SKM-1 (cell line): ENCODE results near the gene INPP5A.

Source experiments
- DNase-seq: peaks from one replicate; lab custom pipeline; 2025; ENCODE audit not compliant: unreplicated experiment; lab: John Stamatoyannopoulos, UW

Gene INPP5A

DNA sequence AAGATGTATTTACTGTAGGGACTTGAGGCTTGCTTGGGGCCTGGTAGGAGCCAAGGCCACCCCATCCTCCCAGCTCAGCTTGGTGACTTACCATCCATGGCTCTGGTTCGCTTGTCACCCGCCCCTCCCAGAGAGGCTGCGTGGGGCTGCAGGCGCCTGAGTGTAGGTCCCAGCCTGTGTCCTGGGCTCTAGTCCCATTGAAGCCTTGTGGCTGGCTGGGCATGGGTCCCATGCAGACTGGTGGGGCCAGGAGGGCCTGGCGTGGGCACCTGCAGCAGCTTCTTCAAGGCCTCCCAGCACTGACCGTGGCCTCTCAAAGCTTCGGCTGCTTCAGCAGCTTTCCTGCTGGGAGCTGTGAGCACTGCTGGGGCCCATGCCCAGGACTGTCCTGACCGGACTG lies 118.1 kb downstream of the INPP5A start:
- DNase-seq = no peak

DNA sequence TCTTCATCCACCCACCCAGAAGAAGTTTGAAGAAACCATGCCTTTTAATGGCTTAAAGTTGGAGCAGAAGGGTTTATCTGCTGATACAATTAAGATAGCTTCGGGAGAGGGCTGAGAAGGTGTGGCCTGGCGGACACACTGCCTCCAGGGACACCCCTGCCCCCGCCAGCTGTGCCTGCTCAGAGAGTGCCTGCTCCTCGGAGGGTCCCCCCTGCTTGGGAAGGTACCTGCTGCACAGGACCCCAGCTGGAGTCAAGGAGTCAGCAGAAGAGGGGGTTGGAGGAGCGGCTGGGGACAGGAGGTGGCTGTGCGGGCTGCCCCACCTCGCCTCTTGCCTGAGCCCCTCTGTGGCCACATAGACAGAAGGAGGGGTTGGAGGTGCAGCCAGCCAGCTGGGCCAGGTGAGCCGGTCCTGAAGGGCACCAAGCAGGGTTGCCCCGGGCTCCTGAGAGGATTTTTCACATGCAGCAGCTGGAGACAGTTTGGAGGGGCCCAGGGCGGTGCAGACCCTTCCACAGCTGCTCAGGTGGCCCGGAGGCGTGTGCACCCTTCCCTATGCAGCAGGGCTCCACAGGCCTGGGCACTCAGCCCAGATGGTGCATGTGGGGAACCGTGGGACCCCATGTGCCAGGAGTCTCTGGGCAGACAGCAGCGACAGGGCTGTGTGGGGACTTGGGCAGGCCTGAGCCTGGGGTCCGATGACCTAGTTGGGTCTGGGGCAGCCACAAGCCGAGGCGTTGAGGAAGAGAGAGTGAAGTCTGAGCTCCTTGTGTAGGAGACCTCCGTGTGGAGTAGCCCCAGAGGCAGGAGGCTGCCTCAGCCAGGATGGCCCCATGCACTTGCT lies 118.9 kb downstream of the INPP5A start:
- DNase-seq = no peak

- DNase-seq = no peak
These were observed 119.6 kb downstream of the INPP5A start for GRCh38 chr10:132657127-132657706.

DNA sequence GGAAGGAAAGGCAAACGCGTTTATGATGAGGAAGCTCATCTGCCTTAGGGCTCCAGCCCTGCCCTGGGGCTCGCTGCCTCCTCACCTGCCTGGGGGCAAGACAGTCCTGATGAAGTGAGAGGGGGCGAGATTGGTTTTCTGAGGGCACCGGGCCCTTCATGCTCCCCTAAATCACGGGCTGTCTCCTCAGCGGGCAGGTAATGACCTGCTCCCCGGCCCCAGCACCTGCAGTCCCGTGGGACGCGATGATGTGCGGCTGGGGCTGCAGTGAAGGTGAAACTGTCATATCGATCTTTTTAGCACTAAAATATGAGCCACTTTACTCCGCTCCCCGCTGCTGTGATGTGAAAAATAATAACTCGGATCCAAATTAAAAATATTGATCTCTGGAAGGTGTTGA lies 120.2 kb downstream of the INPP5A start:
- no peak for DNase-seq

- no peak for DNase-seq
These were observed 121.1 kb downstream of the INPP5A start for GRCh38 chr10:132658546-132659205.

GRCh38 chr10:132659206-132660091 lies 121.9 kb downstream of the INPP5A start:
- DNase-seq = no peak

- DNase-seq = no peak
These were observed 122.8 kb downstream of the INPP5A start for GRCh38 chr10:132660385-132660784.

DNA sequence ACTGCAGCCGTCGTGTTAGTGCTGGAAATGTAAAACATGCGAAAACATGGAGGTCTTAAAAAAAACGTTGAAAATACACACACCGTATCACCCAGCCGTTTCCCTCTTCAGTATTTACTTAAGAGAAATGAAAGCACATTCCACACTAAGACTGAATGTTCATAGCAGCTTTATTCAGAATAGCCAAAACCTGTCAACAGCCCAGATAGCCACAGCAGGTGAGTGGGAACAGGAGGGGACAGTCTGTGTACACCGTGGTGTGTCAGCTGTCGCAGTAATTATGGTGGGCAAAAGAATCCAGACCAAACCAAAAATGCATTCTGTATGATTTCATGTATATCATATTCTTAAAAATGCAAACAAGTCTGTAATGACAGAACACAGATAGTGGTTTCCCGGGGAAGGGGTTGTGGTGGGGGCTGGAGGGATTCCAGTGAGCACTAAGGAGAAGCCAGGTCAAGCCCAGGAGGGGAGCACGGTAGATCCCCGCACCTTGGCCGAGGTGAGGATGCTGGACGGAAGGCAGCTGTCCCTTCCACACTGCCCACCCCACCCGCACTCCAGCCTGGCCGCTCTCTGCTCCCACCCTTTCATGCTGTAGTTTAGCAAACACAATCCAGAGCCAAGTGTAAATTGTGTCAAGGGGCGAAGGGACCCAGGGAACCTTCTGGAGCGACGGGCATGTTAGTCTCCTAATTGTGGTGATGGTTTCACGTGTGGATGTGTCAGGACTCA lies 124.8 kb downstream of the INPP5A start:
- DNase-seq = no peak

DNA sequence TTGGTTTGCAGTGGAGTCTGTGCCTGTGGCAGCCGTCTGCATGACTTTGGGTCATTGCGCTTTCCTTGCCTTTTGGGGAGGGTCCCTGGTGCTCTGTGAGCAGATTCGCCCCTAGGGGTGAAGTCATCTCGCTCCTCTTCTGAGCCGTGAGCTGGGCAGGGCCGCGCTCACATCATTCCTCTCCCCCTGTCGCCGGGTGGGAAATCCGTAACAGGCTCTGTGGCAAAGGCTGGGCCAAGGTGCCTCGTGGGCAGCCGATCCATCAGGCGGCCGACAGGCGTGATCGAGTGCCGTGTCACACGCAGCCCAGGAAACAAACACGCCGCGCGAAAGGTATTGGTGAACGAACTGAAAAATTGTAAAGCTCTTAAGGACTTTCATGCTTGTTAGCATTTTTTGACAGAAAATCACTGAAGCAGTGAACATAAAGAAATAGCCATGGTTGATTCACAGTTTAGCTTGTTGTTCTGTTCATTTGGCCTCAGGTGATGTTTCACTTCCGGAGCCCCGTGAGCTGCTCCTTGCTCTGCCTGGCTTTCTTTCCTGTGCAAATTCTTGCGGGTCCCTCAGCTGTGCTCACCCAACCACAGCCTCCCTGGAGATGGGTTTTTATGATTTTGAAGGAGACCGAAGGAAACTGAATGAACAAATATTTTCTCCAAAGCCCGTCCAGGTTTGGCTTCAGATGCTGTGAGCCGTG lies 126.2 kb downstream of the INPP5A start:
- DNase-seq = no peak

DNA sequence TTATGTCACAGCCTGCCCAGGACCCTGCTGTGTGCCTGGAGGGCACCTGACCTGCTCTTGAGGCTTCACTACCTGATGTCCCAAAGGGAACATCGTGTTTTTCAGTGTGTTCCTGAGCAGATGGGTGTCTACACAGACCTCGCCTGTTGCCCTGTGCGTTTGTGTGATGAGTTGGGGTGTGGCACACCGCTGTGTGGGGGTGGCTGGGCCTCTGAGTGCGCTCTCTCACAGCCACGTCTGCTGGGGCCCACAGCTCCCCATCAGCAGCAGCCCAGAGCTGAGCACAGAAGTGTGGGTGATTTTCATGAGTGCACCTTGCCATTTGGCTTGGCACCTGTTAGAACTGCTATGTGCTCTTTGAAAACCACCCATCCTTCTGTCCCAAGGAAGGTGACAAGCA lies 126.8 kb downstream of the INPP5A start:
- no peak for DNase-seq

DNA sequence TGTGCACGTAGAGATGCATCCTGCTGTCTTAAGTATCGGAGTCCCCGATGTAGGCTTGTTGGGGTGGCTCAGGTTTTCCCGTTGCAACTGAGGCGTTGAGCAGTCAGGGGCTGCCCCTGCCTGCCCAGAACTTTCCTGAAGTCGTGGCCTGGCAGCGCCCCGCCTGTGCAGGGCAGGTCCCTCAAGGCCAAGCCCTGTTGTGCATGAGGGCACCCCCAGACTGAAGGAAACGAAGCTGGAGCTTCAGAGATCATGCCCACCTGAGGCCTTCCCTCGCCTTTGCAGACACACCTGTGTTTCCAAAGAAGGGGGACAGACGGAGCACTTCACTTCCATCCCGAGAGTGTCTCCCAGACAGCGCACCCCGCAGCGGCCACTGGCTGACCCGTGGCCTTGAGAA lies 127.3 kb downstream of the INPP5A start:
- no peak for DNase-seq

GRCh38 chr10:132665946-132666704 lies 128.5 kb downstream of the INPP5A start:
- DNase-seq = no peak

GRCh38 chr10:132666705-132667341 lies 129.2 kb downstream of the INPP5A start:
- DNase-seq = no peak

- DNase-seq = no peak
These were observed 129.9 kb downstream of the INPP5A start for GRCh38 chr10:132667342-132668047.

- DNase-seq = no peak
These were observed 130.4 kb downstream of the INPP5A start for GRCh38 chr10:132668048-132668394.

DNA sequence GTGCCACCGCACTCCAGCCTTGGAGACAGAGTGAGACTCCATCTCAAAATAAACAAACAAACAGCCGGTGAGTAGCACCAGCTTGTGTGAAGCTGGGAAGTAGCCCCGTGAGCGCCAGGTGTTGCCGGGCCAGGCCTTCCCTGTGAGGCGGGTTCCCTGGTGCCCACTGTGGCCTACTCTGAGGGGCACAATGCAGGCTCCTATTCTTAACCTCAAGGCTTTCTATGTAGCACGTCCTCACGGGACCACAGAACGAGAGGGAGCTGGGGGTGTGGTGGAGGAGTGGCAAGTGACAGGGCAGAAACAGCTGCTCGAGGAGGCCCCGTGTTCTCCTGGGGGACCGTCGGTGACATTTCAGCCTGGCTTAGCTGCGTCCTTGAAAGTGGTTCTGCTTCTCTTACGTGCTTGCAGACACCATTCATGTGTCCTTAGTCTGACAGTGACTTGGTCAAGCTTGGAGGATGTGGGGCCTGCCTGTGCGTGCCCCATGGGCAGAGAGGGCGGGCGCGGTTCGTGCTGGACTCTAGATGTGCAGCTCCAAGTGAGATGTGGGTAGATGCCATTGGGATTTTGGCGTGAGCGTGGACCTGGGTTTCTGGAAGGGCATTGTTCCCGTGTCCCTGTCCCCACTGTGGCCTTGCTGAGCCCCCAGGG lies 131.7 kb downstream of the INPP5A start:
- no peak for DNase-seq

- DNase-seq = no peak
These were observed 133.1 kb downstream of the INPP5A start for GRCh38 chr10:132670546-132671227.
